Left ventricle myocardium superior (tissue), 1 donor: ENCODE results near the gene CAT. TPM values are rescaled to one million over a fixed set of nuclear protein-coding genes. Genes with fewer than 3 reads are reported as not detected.

Experiments used
- ATAC-seq: fragments of 200-7000 bp; cut with Tn5 transposase; one replicate; pipeline ENCODE4 v1.9.1; 2020; ENCODE audit warnings: mild to moderate bottlenecking, moderate library complexity
- DNase-seq: peaks from one replicate; pipeline ENCODE4 v3.0.0-alpha.2; 2020
- intact Hi-C: fragments of 100-400 bp; cut with micrococcal nuclease; formaldehyde crosslinking; loops from one replicate; pipeline ENCODE4 v1.11.0; 2022
- total RNA-seq: library from RNA; stranded (reverse); fragmentation: NEBNext Ultra II Directional; extraction: Animal tissue kit (Norgen Biotek cat#: 25700); gene quantifications from one replicate; pipeline ENCODE4 v1.2.1, GENCODE V29; 2021
- donor health status: DM: no; HTN: yes; CAD: no; lungs with severe emphysema.

The CAT gene
- total RNA-seq, 1 donor from 2014 or later = 150 TPM

DNA sequence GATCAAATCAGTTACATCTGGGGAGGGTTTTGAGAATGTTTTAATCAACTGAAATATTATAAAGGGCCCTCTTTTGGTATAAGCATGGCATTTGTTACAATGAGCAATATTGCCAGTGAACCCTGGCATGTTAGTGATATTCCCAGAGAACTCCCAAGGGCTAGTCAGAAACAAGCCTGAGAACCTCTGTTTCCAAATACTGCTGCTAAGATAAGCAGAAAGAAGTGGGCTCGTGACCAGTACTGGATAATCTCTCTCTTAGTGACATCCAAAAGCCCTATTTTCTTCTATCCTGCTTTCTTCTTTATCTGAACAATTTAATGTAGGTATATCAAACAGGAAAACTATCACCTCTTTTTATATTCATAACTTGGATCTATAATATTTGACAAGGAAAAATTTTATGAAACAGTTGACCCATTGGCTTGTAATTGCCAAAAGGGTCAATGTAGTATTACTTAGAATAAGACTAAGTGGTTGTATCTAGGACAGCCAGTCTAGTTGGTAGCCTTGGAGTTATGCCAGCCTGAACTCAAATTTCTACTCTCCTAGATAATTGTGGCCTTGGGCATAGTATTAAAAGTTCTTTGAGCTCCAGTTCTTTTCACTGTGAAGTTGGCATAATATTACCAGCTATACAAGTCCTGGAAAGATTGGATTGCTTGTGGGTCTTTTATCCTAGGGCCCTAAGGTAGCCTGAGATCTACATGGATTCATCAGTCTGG is 15.7 kb downstream of the CAT start:
- DNase-seq (no peak), ATAC-seq (peak; percentile 83)
- intact Hi-C loops = no loop called here

DNA sequence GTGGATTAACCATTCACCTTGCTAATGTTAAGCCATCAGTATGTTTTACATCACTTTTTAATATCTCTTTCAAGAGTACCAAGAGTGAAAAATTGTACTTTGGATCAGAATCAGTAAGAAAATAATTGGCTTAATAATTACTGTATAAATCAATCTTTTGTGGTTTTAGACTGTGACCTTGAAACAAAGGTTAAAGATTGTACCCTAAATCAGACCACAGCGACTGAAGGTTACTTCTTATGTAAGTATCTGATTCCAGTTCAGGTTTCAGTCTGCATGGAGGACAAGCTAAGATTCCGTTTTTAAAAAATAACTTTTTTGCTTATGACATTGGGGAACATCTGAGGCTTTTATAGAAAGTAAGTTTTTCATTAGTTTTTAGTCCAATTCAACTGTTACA is 18.9 kb downstream of the CAT start:
- intact Hi-C loops = no loop called here
- DNase-seq (no peak), ATAC-seq (no peak)

DNA sequence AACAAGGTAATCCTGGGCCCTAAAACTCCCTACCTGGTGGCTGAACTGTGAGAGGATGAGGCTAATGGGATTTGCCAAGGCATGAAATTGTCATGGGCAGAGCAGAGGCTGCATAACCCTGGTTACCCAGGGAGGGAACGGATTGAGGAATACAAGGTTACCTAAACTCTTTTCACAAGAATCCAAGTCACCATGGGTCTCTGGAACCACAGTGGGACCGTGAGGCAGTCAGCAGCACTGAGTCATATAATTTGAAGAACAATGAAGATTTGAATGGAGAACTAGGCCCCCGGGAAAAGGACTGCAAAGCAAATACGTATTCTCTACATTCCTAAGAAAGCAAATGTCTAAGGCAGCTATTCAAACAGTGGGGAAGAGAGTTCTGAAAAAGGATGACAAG is 19.8 kb downstream of the CAT start:
- no peak for ATAC-seq
- DNase-seq = no peak
- intact Hi-C loops = no loop called here

DNA sequence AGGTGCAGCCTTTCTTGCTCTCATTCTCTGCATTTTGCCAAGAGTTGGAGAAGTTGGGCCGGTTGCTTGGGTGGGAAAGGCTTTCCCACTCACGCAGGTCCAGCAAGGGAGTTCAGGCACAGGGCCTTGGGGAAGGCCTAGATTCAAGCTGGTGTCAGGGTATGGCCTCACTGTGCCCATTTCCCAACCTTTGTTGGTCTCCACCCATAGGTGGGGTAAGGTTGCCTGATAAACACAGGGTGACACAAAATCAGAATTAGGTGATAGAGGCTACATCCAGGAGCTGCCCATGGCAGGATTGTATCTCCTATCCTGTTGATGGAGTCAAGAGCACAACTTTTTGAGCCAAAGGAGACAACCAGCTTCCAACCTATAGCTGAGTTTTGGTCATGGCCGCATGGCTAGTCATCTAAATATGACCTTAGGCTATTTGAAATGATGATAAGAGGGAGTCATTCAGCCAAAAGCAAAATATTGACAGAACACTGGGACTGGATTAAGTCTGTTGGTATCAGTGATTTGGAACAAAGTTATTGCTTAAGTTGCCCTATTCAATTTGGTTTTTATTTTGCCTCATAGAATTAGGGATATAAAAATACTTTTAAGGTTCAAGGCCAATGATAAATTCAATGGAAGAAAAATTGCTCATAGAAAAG is 20.9 kb downstream of the CAT start:
- DNase-seq (no peak), ATAC-seq (no peak)
- intact Hi-C loops = no loop called here

DNA sequence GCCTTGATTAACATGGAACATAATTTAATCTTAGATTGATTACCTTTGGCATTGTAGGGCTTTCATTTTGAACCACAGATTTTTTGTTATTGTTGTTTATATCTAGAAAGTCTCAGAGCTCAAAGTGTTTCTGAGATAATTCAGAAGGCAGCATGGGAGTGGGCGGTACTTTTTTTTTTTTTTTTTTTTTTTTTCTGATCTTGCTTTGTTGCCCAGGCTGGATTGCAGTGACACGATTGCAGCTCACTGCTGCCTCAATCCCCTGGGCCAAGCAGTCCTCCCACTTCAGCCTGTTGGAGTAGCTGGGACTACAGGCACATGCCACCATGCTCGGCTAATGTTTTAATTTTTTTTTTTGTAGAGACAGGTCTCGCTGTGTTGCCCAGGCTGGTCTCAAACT is 21.5 kb downstream of the CAT start:
- DNase-seq = no peak
- intact Hi-C loops = no loop called here
- no peak for ATAC-seq

DNA sequence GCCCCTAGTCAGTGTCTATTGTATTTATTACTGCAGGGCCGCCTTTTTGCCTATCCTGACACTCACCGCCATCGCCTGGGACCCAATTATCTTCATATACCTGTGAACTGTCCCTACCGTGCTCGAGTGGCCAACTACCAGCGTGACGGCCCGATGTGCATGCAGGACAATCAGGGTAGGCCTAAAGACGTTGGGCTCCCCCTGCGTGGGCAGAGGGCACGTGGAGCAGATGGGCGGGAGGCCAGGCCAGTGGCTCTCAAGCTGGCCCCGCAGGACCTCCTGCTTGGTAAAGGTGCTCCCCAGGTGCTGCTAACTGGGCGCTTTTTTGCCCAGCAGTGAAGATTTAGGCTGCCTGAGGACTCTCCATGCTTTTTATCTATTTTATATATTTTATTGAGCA is 22.5 kb downstream of the CAT start:
- ATAC-seq = no peak
- no peak for DNase-seq
- intact Hi-C loops = no loop called here

DNA sequence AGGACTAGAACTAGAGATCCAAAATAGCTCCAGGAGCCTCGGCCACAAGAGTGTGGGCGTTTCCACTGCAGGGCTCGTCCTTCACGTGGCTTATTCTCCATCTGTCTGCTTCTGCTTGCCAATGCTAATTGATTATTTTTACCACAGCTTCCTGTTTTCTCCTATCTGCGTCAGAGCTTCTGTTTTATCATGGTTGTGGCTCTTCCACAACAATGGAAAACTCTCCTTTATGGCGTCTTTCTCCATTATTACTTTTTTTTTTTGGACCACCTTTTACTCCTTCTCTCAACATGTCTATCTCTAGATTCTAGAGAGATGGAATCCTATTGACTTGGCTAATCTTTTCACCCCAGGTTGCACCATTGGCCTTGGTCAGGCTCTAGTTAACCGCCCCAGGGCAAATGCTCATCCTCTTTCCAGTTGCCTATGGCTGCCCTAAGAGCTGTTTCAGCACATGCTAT is 25.9 kb downstream of the CAT start:
- DNase-seq (no peak), ATAC-seq (no peak)
- intact Hi-C loops = no loop called here

DNA sequence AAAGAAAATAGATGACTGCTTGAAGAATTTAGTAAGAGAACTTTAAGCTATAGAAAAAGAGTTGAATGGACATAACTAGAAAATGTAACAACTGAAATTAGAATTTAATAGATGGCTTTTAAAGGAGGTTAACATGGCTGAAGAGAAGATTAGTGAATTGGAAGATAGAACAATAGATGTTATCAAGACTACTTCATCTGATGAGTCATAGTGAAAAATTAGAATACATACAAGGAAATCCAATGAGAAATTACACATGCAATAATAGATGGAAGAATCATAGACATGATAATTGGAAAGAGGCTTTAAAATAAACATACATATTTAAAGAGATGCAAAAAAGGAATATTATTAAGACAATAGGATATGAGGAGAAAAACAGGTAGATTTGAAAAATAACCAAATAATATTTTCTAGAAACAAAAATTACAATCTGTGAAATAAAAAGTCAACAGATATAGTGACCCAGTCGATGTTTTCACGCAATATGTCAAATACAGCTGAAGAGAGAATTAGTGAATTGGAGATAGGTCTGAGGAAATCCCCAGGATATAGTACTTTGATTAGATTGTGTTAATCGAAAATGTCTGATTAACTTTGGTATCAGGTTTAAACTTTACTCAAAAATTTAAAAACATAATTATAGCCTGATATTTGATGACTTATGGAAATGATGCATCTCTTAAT is 28.2 kb downstream of the CAT start:
- ATAC-seq (no peak), DNase-seq (no peak)
- intact Hi-C loops = no loop called here

DNA sequence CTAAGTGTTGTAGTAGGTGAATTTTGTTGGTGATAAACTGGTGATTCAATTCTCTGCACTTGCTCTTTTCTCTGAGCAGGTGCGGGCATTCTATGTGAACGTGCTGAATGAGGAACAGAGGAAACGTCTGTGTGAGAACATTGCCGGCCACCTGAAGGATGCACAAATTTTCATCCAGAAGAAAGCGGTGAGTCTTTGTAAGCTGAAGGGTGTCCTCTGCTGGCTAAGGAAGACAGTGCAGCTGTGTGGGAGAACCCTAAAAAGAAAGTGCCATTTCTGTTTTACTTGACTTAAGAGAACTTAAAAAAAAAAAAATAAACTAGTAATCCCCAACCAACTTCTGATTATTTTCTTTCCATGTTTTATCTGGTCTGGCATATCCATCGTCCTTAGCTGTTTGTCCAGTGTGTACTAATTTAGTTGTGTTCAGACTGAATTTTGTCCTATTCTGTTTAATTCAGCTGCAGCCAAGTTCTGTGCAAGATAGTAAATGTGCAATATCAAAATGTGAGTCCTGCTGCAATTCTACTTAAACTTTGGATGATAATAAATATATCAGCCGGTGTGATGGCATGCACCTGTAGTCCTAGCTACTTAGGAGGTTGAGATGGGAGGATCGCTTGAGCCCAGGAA is 29.6 kb downstream of the CAT start:
- intact Hi-C loops = no loop called here
- DNase-seq = no peak
- peak; percentile 29 for ATAC-seq

DNA sequence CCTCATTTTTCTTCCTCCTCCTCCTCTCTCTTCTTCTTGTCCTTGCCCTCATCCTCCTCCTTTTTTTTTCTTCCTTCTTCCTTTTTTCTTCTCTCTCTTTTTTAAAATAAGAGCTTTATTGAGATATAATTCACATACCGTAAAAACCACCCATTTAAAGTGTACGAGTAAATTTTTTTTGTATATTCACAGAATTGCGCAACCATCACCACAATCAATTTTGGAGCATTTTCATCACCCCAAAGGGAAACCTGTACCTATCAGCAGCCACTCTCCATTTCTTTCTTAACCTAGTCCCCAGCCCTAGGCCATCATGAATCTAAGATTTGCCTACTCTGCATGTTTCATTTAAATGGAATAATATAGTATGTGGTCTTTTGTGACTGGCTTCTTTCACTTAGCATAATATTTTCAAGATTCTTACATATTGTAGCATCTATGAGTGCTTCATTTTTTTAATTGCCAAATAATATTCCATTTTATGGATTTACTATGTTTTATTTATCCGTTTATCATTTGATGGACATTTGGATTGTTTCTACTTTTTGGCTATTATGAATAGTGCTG is 35.0 kb downstream of the CAT start:
- no peak for DNase-seq
- intact Hi-C loops = no loop called here
- ATAC-seq = no peak

DNA sequence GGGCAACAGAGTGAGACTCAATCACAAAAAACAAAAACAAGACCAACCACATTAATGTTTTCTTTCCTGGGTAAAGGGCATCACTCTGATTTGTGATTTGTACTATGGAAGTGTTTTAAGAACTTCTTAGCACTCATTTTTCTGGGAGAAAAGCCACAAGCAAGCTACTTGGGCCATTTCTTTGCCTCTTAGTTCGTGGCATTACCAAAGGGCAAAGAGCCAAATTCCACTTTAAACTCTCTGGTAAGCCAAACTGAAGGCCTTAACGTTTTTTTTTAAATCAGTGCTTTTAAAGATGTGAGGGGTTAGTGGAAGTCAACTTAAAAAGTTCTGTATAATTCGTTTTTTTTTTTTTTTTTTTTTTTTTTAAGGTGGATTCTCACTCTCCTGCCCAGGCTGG is 36.9 kb downstream of the CAT start:
- ATAC-seq (no peak), DNase-seq (no peak)
- intact Hi-C loops = no loop called here

DNA sequence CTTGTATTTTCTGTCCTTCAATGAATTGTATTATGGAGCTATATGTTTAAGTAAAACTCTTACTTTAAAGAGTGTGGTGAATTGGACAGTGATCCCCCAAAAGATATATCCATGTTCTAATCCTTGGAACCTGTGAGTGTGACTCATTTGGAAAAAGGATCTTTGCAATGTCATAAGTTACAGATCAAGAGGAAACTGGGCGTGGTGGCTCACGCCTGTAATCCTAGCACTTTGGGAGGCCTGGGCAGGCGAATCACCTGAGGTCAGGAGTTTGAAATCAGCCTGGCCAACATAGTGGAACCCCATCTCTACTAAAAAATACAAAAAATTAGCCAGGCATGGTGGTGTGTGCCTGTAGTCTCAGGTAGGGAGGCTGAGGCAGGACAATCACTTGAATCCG is 38.1 kb downstream of the CAT start:
- no peak for ATAC-seq
- intact Hi-C loops = no loop called here
- no peak for DNase-seq

DNA sequence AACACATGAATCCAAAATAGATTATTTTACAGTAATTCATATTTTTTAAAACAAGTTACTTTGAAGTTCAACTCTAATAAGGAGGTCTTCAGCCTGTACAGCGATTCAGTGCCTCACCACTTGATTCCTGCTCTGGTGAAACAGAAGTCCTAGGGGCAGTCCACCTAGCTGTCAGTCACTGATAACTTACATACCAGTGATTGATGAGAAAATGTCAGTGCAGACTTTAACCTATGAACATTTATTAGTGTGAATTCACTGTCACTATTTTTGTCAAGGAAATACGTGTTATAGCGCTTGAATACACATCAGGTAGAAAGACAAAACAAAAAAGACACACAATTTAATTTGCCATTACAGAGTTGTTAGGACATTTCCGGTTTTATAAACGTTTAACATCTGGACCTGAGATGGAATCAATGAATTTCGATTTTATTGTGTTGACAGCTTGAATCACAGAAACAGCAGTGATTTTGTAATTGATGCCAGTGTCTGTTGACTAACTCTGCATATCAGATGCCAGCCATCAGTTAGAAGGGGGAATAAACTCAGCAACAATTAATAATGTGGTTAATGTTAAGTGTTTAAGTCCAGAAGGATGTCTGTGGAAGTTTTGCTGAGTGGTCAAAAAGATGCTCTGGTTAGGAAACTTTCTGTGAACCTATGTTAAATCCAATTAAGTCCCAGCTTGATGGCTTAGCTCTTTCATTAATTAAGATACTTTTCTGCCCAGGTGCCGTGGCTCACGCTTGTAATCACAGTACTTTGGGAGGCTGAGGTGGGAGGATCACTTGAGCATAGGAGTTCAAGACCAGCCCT is 40.3 kb downstream of the CAT start:
- no peak for ATAC-seq
- intact Hi-C loops = no loop called here

DNA sequence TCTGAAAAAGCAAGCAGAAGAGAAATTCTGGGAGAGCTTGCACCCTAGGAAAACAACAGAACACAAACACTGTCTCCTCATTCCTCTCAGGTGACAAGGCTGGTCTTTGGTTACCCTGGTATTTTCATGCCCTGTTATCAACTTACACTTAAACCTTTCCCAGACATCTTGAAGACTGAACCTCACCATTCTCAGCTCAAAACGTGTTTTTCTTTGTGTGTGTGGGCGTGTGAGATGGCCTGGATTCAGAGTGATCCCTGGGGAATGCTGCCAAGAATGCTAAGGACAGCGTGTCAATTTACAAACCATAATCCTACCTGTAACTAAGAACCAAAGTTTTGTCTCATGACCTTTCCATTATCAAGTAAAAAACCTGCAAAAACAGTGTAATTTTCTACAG is 41.6 kb downstream of the CAT start:
- intact Hi-C loops = no loop called here
- DNase-seq (no peak), ATAC-seq (no peak)

More for the DNA sequence above, 40.3 kb downstream of the CAT start:
- no peak for DNase-seq

DNA sequence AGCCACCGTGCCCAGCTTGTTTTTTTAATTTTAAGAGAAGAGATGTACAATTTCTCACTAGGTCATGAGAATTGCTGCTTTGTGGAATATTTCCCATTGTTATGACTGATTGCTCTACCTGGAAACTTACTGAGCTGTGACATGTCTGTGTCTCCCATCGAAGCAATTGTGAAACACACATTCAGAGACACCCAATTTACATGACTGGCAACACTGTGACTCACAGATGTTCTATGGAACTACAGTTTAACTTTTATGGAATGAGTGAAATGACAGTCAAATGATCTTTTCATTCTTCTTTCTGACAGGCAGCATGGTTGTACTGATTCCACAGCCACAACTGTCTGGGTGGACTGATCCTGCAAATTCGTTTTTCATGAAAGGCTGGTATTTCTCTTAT is 42.6 kb downstream of the CAT start:
- ATAC-seq = no peak
- intact Hi-C loops = no loop called here

DNA sequence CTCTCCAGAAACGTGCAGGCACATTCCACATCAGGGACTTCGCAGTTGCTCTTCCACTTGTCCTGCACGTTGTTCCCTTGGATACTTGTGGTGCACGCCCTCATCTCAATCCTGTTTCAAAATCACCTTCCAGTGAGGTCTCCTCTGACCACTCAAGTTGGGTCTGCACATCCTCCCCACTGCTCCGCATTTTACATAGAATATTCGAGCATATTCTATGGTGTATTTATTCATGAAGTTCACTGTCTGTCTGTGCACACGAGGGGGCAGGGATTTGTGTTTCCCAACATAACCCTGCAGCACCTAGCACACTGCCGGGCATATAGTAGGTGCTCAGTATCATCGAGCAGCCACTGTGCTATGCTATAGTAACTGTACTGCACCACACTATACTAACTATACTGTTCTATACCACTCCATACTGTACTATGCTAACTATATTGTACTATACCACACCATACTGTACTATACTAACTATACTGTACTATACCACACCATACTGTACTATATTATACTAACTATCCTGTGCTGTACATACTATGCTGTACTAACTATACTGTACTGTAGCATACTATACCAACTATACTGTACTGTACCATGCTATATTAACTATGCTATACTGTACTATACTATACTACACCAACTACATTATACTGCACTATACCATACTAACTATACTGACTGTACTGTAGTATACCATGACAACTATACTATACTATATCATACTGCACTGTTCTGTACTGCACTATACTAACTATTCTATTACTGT is 44.6 kb downstream of the CAT start:
- intact Hi-C loops = no loop called here
- ATAC-seq (no peak), DNase-seq (no peak)

More for the DNA sequence above, 42.6 kb downstream of the CAT start:
- no peak for DNase-seq

DNA sequence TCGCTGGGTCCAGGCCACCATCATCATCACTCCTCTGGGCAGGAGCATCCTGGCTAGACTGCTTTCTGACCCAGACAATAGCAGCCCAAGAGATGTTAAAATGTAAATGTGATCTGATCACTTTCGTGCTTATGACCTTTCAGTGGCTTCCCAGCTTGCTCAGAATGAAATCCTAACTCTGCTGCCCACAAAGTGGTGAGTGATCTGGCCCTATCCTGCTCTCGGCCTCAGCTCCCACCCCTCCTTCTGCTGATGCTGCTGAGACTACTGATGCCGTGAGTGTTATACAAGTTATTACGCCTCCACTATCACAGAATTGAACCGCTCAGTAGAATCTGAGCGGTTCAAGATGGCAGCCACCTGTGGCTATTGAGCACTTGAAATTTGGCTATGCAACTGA is 48.7 kb downstream of the CAT start:
- intact Hi-C loops = no loop called here
- ATAC-seq (no peak), DNase-seq (no peak)

DNA sequence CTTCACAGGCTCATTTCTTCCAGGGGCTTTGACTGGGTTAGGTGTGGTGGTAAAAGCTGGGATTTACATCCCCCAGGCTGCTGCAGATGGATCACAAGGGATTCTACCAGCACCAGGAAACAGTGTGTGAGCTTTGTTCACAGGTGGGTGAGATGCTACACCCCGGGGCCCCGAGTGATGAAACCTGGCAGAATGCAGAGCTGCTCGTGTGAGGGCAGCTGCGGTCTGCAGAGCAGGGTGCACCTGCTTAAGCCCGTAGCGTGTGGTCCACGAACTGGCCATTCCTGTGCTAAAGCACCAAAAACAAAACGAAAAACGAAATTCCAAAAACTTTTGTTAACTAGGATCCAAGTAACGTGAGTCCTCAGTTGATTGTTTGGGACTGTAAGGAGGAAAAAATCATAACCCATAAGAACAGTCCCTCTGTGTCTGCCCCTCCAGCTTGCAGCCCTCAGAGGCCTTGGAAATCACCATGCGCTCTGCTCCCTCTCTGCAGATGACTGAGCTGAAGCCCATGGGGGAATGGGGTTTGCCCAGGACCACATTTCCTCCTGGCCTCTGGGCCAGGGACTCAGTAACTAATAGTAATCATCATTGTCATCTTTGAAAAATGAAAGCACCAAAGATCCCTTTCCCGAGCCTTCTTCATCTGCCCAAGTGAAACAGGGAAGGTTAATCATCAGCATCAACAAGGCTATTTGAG is 50.3 kb downstream of the CAT start:
- no peak for DNase-seq
- intact Hi-C loops = no loop called here
- ATAC-seq = no peak
